IMR-90 (cell line): ENCODE data around the gene PARD3. TPM values are rescaled to one million over a fixed set of nuclear protein-coding genes. Genes with fewer than 3 reads are reported as not detected.

Experiments
- ATAC-seq: fragments of 200-7000 bp; cut with Tn5 transposase; 2 replicates; pipeline ENCODE4 v1.9.1; 2020; ENCODE audit warnings: low read depth, mild to moderate bottlenecking, moderate library complexity
- BruUV-seq: library from RNA; stranded (reverse); fragments of 400-500 nt; replicated peaks from 2 replicates; lab custom pipeline; 2021; lab: Mats Ljungman, UMichigan
- CTCF ChIA-PET: fragments of 300-600 bp; formaldehyde crosslinking; extraction: SDS; loops from one replicate; lab custom pipeline; 2021; ENCODE audit warnings: antibody characterized with exemption; lab: Yijun Ruan, JAX
- POLR2A ChIA-PET: fragments of 300-600 bp; sonication (Branson Sonifier 250); formaldehyde crosslinking; loops from one replicate; lab custom pipeline; 2022; ENCODE audit warnings: antibody characterized with exemption; ENCODE audit not compliant: unreplicated experiment; lab: Charles Lee
- DNase-seq: peaks from one replicate; pipeline ENCODE4 v3.0.0; 2013
- H2AFZ ChIP-seq: replicated peaks from 2 replicates; pipeline ENCODE3; 2013; ENCODE audit warnings: low read length, mild to moderate bottlenecking; ENCODE audit not compliant: poor library complexity
- H2AK5ac ChIP-seq: 2 replicates; pipeline ENCODE4 v1.6.1; 2013; ENCODE audit warnings: low read depth, low read length, inconsistent platforms
- H2AK9ac ChIP-seq: replicated peaks from 2 replicates; pipeline ENCODE3; 2013; ENCODE audit warnings: mild to moderate bottlenecking, low read depth, low read length, moderate library complexity; ENCODE audit not compliant: poor library complexity
- H2BK120ac ChIP-seq: 2 replicates; pipeline ENCODE4 v1.6.1; 2013; ENCODE audit warnings: low read depth, low read length, inconsistent platforms
- H2BK15ac ChIP-seq: 3 replicates; pipeline ENCODE4 v1.6.1; 2013; ENCODE audit warnings: low read depth, low read length, inconsistent platforms
- H2BK20ac ChIP-seq: 2 replicates; pipeline ENCODE4 v1.6.1; 2013; ENCODE audit warnings: low read depth, mild to moderate bottlenecking, inconsistent platforms, low read length, moderate library complexity
- H2BK5ac ChIP-seq: 2 replicates; pipeline ENCODE4 v1.6.1; 2013; ENCODE audit warnings: mild to moderate bottlenecking, low read depth, low read length, inconsistent platforms; ENCODE audit not compliant: poor library complexity, severe bottlenecking
- H3K14ac ChIP-seq: replicated peaks from 2 replicates; pipeline ENCODE4 v1.6.1; 2013; ENCODE audit warnings: low read depth, low read length, inconsistent platforms
- H3K18ac ChIP-seq: 2 replicates; pipeline ENCODE4 v1.6.1; 2013; ENCODE audit warnings: low read depth, low read length, control low read depth
- H3K23ac ChIP-seq: 2 replicates; pipeline ENCODE4 v1.6.1; 2013; ENCODE audit warnings: low read depth, low read length, inconsistent platforms
- H3K27ac ChIP-seq: 2 replicates; pipeline ENCODE4 v1.5.1; 2013; ENCODE audit warnings: mild to moderate bottlenecking, control low read depth, low read length; ENCODE audit not compliant: insufficient read depth
- H3K27me3 ChIP-seq: 2 replicates; pipeline ENCODE4 v1.6.1; 2013; ENCODE audit warnings: low read length; ENCODE audit not compliant: control insufficient read depth, insufficient read depth
- H3K36me3 ChIP-seq: 2 replicates; pipeline ENCODE4 v1.6.1; 2013; ENCODE audit warnings: low read length, mixed read lengths; ENCODE audit not compliant: control insufficient read depth, insufficient read depth
- H3K4ac ChIP-seq: 2 replicates; pipeline ENCODE4 v1.6.1; 2013; ENCODE audit warnings: low read depth, low read length, inconsistent platforms
- H3K4me1 ChIP-seq: 2 replicates; pipeline ENCODE4 v1.6.1; 2013; ENCODE audit warnings: low read length, mixed read lengths; ENCODE audit not compliant: control insufficient read depth, insufficient read depth
- H3K4me2 ChIP-seq: 2 replicates; pipeline ENCODE4 v1.6.1; 2013; ENCODE audit warnings: low read depth, mild to moderate bottlenecking, control low read depth, low read length, moderate library complexity
- H3K4me3 ChIP-seq: 2 replicates; pipeline ENCODE4 v1.5.1; 2013; ENCODE audit warnings: low read depth, mild to moderate bottlenecking, control low read depth, low read length, moderate library complexity; ENCODE audit not compliant: insufficient read depth
- H3K56ac ChIP-seq: 2 replicates; pipeline ENCODE4 v1.6.1; 2013; ENCODE audit warnings: low read length, inconsistent platforms; ENCODE audit not compliant: insufficient read depth; ENCODE audit errors: extremely low read depth
- H3K79me1 ChIP-seq, 2 experiments: 2 replicates each; pipeline ENCODE4 v1.6.1; 2013; ENCODE audit warnings: low read length in 2 of 2, inconsistent platforms in 1 of 2, low read depth in 1 of 2
- H3K9ac ChIP-seq: 2 replicates; pipeline ENCODE4 v1.6.1; 2013; ENCODE audit warnings: low read depth, low read length, control low read depth
- H3K9me1 ChIP-seq: 2 replicates; pipeline ENCODE4 v1.6.1; 2013; ENCODE audit warnings: low read length, inconsistent platforms; ENCODE audit not compliant: insufficient read depth
- H3K9me3 ChIP-seq: 2 replicates; pipeline ENCODE4 v1.6.1; 2013; ENCODE audit warnings: low read length; ENCODE audit not compliant: control insufficient read depth, insufficient read depth
- H4K20me1 ChIP-seq: 2 replicates; pipeline ENCODE4 v1.6.1; 2013; ENCODE audit warnings: low read length, inconsistent platforms; ENCODE audit not compliant: insufficient read depth
- H4K5ac ChIP-seq: 2 replicates; pipeline ENCODE4 v1.6.1; 2013; ENCODE audit warnings: mild to moderate bottlenecking, low read depth, low read length, control low read depth
- H4K8ac ChIP-seq, 2 experiments: 2 replicates each; pipeline ENCODE4 v1.6.1; 2013; ENCODE audit warnings: low read depth in 2 of 2, low read length in 2 of 2, control low read depth in 1 of 2, inconsistent platforms in 1 of 2
- H4K91ac ChIP-seq: 2 replicates; pipeline ENCODE4 v1.6.1; 2013; ENCODE audit warnings: low read depth, low read length, inconsistent platforms; ENCODE audit not compliant: insufficient read depth
- BHLHE40 ChIP-seq: fragments of 150-350 bp; IDR thresholded peaks from 2 replicates; pipeline ENCODE4 v1.6.1; 2016; ENCODE audit warnings: mild to moderate bottlenecking, low read depth, low read length
- CEBPB ChIP-seq: IDR thresholded peaks from 2 replicates; pipeline ENCODE4 v1.6.1; 2012; ENCODE audit warnings: low read depth, low read length, improper control_type of control experiment
- CHD1 ChIP-seq: IDR thresholded peaks from 2 replicates; pipeline ENCODE4 v1.6.1; 2012; ENCODE audit warnings: low read depth, low read length, improper control_type of control experiment
- CTCF ChIP-seq: conservative IDR thresholded peaks from 2 replicates; pipeline ENCODE4 v1.5.1; 2012; ENCODE audit warnings: mild to moderate bottlenecking, low read depth, low read length, improper control_type of control experiment
- ELK1 ChIP-seq: fragments of 150-350 bp; IDR thresholded peaks from 2 replicates; pipeline ENCODE4 v1.6.1; 2016; ENCODE audit warnings: low read depth, mild to moderate bottlenecking, low read length, moderate library complexity, borderline replicate concordance
- FOS ChIP-seq: fragments of 150-350 bp; IDR thresholded peaks from 2 replicates; pipeline ENCODE4 v1.6.1; 2016; ENCODE audit warnings: low read depth, low read length
- MAFK ChIP-seq: IDR thresholded peaks from 2 replicates; pipeline ENCODE4 v1.6.1; 2012; ENCODE audit warnings: low read depth, low read length, improper control_type of control experiment
- MAZ ChIP-seq: IDR thresholded peaks from 2 replicates; pipeline ENCODE4 v1.6.1; 2012; ENCODE audit warnings: low read depth, mild to moderate bottlenecking, low read length, improper control_type of control experiment, moderate library complexity, borderline replicate concordance
- MXI1 ChIP-seq: IDR thresholded peaks from 2 replicates; pipeline ENCODE4 v1.6.1; 2012; ENCODE audit warnings: low read depth, mild to moderate bottlenecking, low read length, moderate library complexity, borderline replicate concordance
- NFE2L2 ChIP-seq: fragments of 150-350 bp; IDR thresholded peaks from 2 replicates; pipeline ENCODE4 v1.6.1; 2016; ENCODE audit warnings: low read depth, mild to moderate bottlenecking, low read length
- POLR2A ChIP-seq: IDR thresholded peaks from 2 replicates; pipeline ENCODE4 v1.6.1; 2012; ENCODE audit warnings: mild to moderate bottlenecking, low read depth, low read length
- RAD21 ChIP-seq: IDR thresholded peaks from 2 replicates; pipeline ENCODE4 v1.6.1; 2012; ENCODE audit warnings: low read length, improper control_type of control experiment
- RCOR1 ChIP-seq: IDR thresholded peaks from 2 replicates; pipeline ENCODE4 v1.6.1; 2012; ENCODE audit warnings: mild to moderate bottlenecking, low read length, improper control_type of control experiment; ENCODE audit not compliant: insufficient replicate concordance
- RFX5 ChIP-seq: IDR thresholded peaks from 2 replicates; pipeline ENCODE4 v1.8.0; 2012; ENCODE audit warnings: low read depth, mild to moderate bottlenecking, low read length, moderate library complexity
- SMC3 ChIP-seq: fragments of 150-350 bp; IDR thresholded peaks from 2 replicates; pipeline ENCODE4 v1.6.1; 2016; ENCODE audit warnings: low read depth, mild to moderate bottlenecking, antibody characterized with exemption, low read length, moderate library complexity
- USF2 ChIP-seq: fragments of 150-350 bp; IDR thresholded peaks from 2 replicates; pipeline ENCODE4 v1.6.1; 2017; ENCODE audit warnings: mild to moderate bottlenecking, antibody characterized with exemption, low read length, low read depth
- WGBS, 2 experiments: methylation state at CpG; one replicate each; pipeline versions ENCODE4 v1.1.5 to v1.1.7; 2013; ENCODE audit warnings: missing lambda C conversion rate in 2 of 2; ENCODE audit not compliant: insufficient read length in 1 of 2; ENCODE audit errors: extremely low coverage in 2 of 2; 5-methylcytosine and 5-hydroxymethylcytosine counted together
- dilution Hi-C: fragments of 300-500 bp; cut with HindIII; formaldehyde crosslinking; loops from one replicate; pipeline ENCODE4 v1.14.3; 2018; ENCODE audit warnings: low sequenced_read_pairs; ENCODE audit not compliant: unreplicated experiment
- in situ Hi-C: fragments of 300-500 bp; cut with MboI; formaldehyde crosslinking; loops from 3 replicates; pipeline ENCODE4 v1.14.3; 2019; ENCODE audit warnings: low sequenced_read_pairs, inconsistent platforms, mixed read lengths
- intact Hi-C: fragments of 100-400 bp; cut with micrococcal nuclease; formaldehyde crosslinking; loops from 2 replicates; pipeline ENCODE4 v1.10.0; 2022
- polyA plus RNA-seq, 3 experiments: library from polyadenylated mRNA; depleted of rRNA; stranded (reverse); fragments of >200 nt; gene quantifications; 2 replicates each; pipeline ENCODE4 v1.2.3, GENCODE V29; 2012; ENCODE audit warnings: low replicate concordance in 1 of 3
- total RNA-seq: library from RNA; depleted of rRNA; stranded (reverse); fragments of >200 nt; gene quantifications from 2 replicates; pipeline ENCODE4 v1.2.3, GENCODE V29; 2012

Gene PARD3
- total and polyA plus RNA-seq, 2 of the 4 experiments (the other 2 are of a cell fraction): 14.6 to 37.5 TPM

- H2BK5ac ChIP-seq: peak overlapping the region; percentile 52
- WGBS, 2 experiments: no CpG with 5 or more reads among the region's 5 CpGs
- no peak overlapping the region for H3K14ac ChIP-seq
- H3K56ac ChIP-seq: no peak overlapping the region
- peak overlapping the region in 1 of 2 experiments; percentile 30; a peak in 1 of 4 replicates for H4K8ac ChIP-seq
- TF ChIP-seq MXI1: no peak
- TF ChIP-seq SMC3: no peak
- TF ChIP-seq RAD21: no peak
- TF ChIP-seq USF2: no peak
- no peak for TF ChIP-seq MAFK
- no peak for TF ChIP-seq CTCF
- no peak for TF ChIP-seq ELK1
- TF ChIP-seq FOS: no peak
- no peak for TF ChIP-seq CHD1
- TF ChIP-seq CEBPB: no peak
- TF ChIP-seq BHLHE40: no peak
- no peak for TF ChIP-seq NFE2L2
- TF ChIP-seq RFX5: no peak
- TF ChIP-seq POLR2A: no peak
- no peak for TF ChIP-seq MAZ
- no peak for TF ChIP-seq RCOR1
- H3K18ac ChIP-seq: peak overlapping the region; percentile 74
- H2BK20ac ChIP-seq: no peak overlapping the region
- in situ Hi-C loops (no loop called here), intact Hi-C loops (no loop called here), dilution Hi-C loops (no loop called here)
- H4K20me1 ChIP-seq: no peaks in the 10 kb centered on the region
- peak; percentile 66 for ATAC-seq
- H4K5ac ChIP-seq: peak overlapping the region; percentile 49; the same call in 1 of the 2 replicates
- H3K9me1 ChIP-seq: no peaks in the 10 kb centered on the region
- no peak overlapping the region for H2AK9ac ChIP-seq
- peak overlapping the region; percentile 5; the same call in 1 of the 2 replicates for H3K4ac ChIP-seq
- no peaks in the 10 kb centered on the region for H3K36me3 ChIP-seq
- POLR2A ChIA-PET: no interaction called here
- peak overlapping the region; percentile 90 for H3K4me2 ChIP-seq
- DNase-seq: peak; percentile 46
- H3K79me1 ChIP-seq: peaks cover 3 to 19% of the 10 kb centered on the region in 2 experiments; a peak in 3 of 4 replicates
- no peak overlapping the region for H3K9ac ChIP-seq
- peak overlapping the region; percentile 32; the same call in 1 of the 2 replicates for H3K27ac ChIP-seq
- H4K91ac ChIP-seq: no peak overlapping the region
- no peaks in the 10 kb centered on the region for H3K9me3 ChIP-seq
- no peaks in the 10 kb centered on the region for H3K27me3 ChIP-seq
- no peak overlapping the region for H2BK120ac ChIP-seq
- peak overlapping the region; percentile 3; the same call in 1 of the 2 replicates for H3K23ac ChIP-seq
- H3K4me1 ChIP-seq: peaks cover 3% of the 10 kb centered on the region
- BruUV-seq: no TSS peak
- no peak overlapping the region for H2AK5ac ChIP-seq
- CTCF ChIA-PET: no interaction called here
- no peak overlapping the region for H2BK15ac ChIP-seq
- no peak overlapping the region for H2AFZ ChIP-seq
- H3K4me3 ChIP-seq: no peak overlapping the region; the same call in 1 of the 2 replicates
Measured at GRCh38 chr10:34547291-34547690, 267.8 kb downstream of the PARD3 start.
